DND-41 (cell line): ENCODE results near the gene FEZ2.

Source experiments
- ATAC-seq: fragments of 200-7000 bp; cut with Tn5 transposase; 3 replicates; pipeline ENCODE4 v1.9.1; 2021; ENCODE audit warnings: low read depth; ENCODE audit not compliant: insufficient read depth
- DNase-seq: peaks from one replicate; pipeline ENCODE4 v3.0.0-alpha.2; 2020
- H2AFZ ChIP-seq: 2 replicates; pipeline ENCODE4 v1.6.0; 2012; ENCODE audit warnings: low read depth, low read length
- H3K27ac ChIP-seq: 2 replicates; pipeline ENCODE4 v1.5.1; 2012; ENCODE audit warnings: low read length, inconsistent platforms
- H3K27me3 ChIP-seq: fragments of 200-600 bp; sonication (generic); 2 replicates; pipeline ENCODE4 v1.6.0; 2012; ENCODE audit warnings: low read length, mild to moderate bottlenecking, inconsistent platforms; ENCODE audit not compliant: insufficient read depth, poor library complexity
- H3K36me3 ChIP-seq: 2 replicates; pipeline ENCODE4 v1.5.1; 2012; ENCODE audit warnings: low read length, inconsistent platforms; ENCODE audit not compliant: insufficient read depth
- H3K4me1 ChIP-seq: 2 replicates; pipeline ENCODE4 v1.5.1; 2012; ENCODE audit warnings: mild to moderate bottlenecking, low read length; ENCODE audit not compliant: insufficient read depth
- H3K4me2 ChIP-seq: 2 replicates; pipeline ENCODE4 v1.6.0; 2012; ENCODE audit warnings: mild to moderate bottlenecking, moderate library complexity, low read length, inconsistent platforms; ENCODE audit not compliant: insufficient read depth
- H3K4me3 ChIP-seq, 2 experiments: fragments of 200-600 bp in 1 of 2; shearing (Covaris generic) in 1 of 2; 2 replicates each; pipeline ENCODE4 v1.5.1; 2012 to 2016; ENCODE audit warnings: inconsistent platforms in 2 of 2, low read length in 2 of 2, mild to moderate bottlenecking in 2 of 2, low read depth in 1 of 2, moderate library complexity in 1 of 2
- H3K79me2 ChIP-seq: 2 replicates; pipeline ENCODE4 v1.6.0; 2012; ENCODE audit warnings: low read length, inconsistent platforms; ENCODE audit not compliant: insufficient read depth
- H3K9ac ChIP-seq: 2 replicates; pipeline ENCODE4 v1.6.0; 2012; ENCODE audit warnings: low read depth, mild to moderate bottlenecking, inconsistent platforms, low read length, moderate library complexity
- H3K9me3 ChIP-seq: 2 replicates; pipeline ENCODE4 v1.5.1; 2012; ENCODE audit warnings: low read length, moderate library complexity, mild to moderate bottlenecking, inconsistent platforms; ENCODE audit not compliant: insufficient read depth, severe bottlenecking
- H4K20me1 ChIP-seq: 2 replicates; pipeline ENCODE4 v1.6.0; 2012; ENCODE audit warnings: low read length; ENCODE audit not compliant: insufficient read depth
- CTCF ChIP-seq: IDR thresholded peaks from 2 replicates; pipeline ENCODE4 v1.5.1; 2012; ENCODE audit warnings: borderline replicate concordance, low read length, moderate library complexity, mild to moderate bottlenecking; ENCODE audit not compliant: poor library complexity, severe bottlenecking; ENCODE audit errors: extremely low read depth
- EZH2 ChIP-seq: IDR thresholded peaks from 3 replicates; pipeline ENCODE4 v1.6.1; 2012; ENCODE audit warnings: borderline replicate concordance, low read depth, mild to moderate bottlenecking, moderate library complexity, low read length, inconsistent platforms; ENCODE audit not compliant: severe bottlenecking

Gene FEZ2

GRCh38 chr2:36538335-36538734, 59.6 kb downstream of the FEZ2 start:
- no peak overlapping the region for H3K27ac ChIP-seq
- H3K79me2 ChIP-seq = no peaks in the 10 kb centered on the region
- H3K9me3 ChIP-seq = no peaks in the 10 kb centered on the region
- H4K20me1 ChIP-seq = no peaks in the 10 kb centered on the region
- no peak overlapping the region for H3K9ac ChIP-seq
- DNase-seq (no peak), ATAC-seq (no peak)
- no peak overlapping the region for H3K4me3 ChIP-seq
- no peaks in the 10 kb centered on the region for H3K27me3 ChIP-seq
- H3K4me2 ChIP-seq = no peak overlapping the region
- no peaks in the 10 kb centered on the region for H3K36me3 ChIP-seq
- no peak for TF ChIP-seq CTCF
- no peak for TF ChIP-seq EZH2
- H3K4me1 ChIP-seq = no peaks in the 10 kb centered on the region
- H2AFZ ChIP-seq = no peak overlapping the region

- no peaks in the 10 kb centered on the region for H4K20me1 ChIP-seq
- TF ChIP-seq CTCF (no peak), EZH2 (no peak)
- H3K27me3 ChIP-seq = no peaks in the 10 kb centered on the region
- H3K4me2 ChIP-seq = no peak overlapping the region
- DNase-seq (no peak), ATAC-seq (no peak)
- H3K4me1 ChIP-seq = no peaks in the 10 kb centered on the region
- no peak overlapping the region for H3K9ac ChIP-seq
- no peak overlapping the region for H3K4me3 ChIP-seq
- no peaks in the 10 kb centered on the region for H3K9me3 ChIP-seq
- H2AFZ ChIP-seq = no peak overlapping the region
- no peak overlapping the region for H3K27ac ChIP-seq
- no peaks in the 10 kb centered on the region for H3K36me3 ChIP-seq
- no peaks in the 10 kb centered on the region for H3K79me2 ChIP-seq
These were observed 61.2 kb downstream of the FEZ2 start for GRCh38 chr2:36536776-36537175.

GRCh38 chr2:36535099-36535498, 62.9 kb downstream of the FEZ2 start:
- Histone ChIP-seq H3K79me2 (no peaks in the 10 kb centered on the region), H3K4me2 (no peak overlapping the region), H4K20me1 (no peaks in the 10 kb centered on the region), H3K36me3 (no peaks in the 10 kb centered on the region), H3K27me3 (no peaks in the 10 kb centered on the region), H3K9me3 (no peaks in the 10 kb centered on the region), H3K9ac (no peak overlapping the region), H3K27ac (no peak overlapping the region), H3K4me3 (no peak overlapping the region), H2AFZ (no peak overlapping the region), H3K4me1 (no peaks in the 10 kb centered on the region)
- TF ChIP-seq EZH2 (no peak), CTCF (no peak)
- DNase-seq (no peak), ATAC-seq (no peak)

- H3K79me2 ChIP-seq = no peaks in the 10 kb centered on the region
- TF ChIP-seq EZH2 = no peak
- no peak for TF ChIP-seq CTCF
- no peaks in the 10 kb centered on the region for H3K9me3 ChIP-seq
- no peaks in the 10 kb centered on the region for H3K27me3 ChIP-seq
- DNase-seq (no peak), ATAC-seq (no peak)
- H2AFZ ChIP-seq = no peak overlapping the region
- no peak overlapping the region for H3K4me3 ChIP-seq
- no peaks in the 10 kb centered on the region for H4K20me1 ChIP-seq
- H3K36me3 ChIP-seq = no peaks in the 10 kb centered on the region
- H3K9ac ChIP-seq = no peak overlapping the region
- no peaks in the 10 kb centered on the region for H3K4me1 ChIP-seq
- no peak overlapping the region for H3K27ac ChIP-seq
- no peak overlapping the region for H3K4me2 ChIP-seq
These were observed 63.6 kb downstream of the FEZ2 start for GRCh38 chr2:36534275-36534799.
